ENCODE data around the gene SYNDIG1. TPM values are rescaled to one million over a fixed set of nuclear protein-coding genes. Genes with fewer than 3 reads are reported as not detected.

SYNDIG1 gene
- total RNA-seq, 1 experiment from 2014 or later, result 5.4 TPM

DNA sequence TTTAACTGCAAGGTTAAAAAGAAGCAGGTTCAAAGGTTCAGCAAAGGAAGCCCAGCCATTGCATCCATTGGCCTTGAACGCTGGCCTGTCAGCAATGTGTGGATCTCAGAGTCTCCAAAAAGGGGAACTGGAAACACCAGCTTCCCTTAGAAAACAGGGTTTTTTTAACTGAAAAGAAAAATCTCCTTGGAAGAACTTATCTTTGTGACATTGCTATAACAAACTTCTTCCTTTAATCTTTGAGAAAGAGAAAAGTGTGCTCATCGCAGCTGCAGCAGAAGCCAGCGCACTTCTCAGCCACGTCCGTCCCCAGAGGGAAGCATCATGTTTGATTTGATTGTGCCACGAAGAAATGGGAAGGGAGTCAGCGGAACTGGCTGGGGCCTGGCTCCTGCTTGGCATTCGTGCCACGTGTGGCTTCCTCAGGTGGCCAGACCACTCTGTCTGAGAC lies 215.0 kb downstream of the SYNDIG1 start:
- no peaks in the 10 kb centered on the region for H3K23me2 ChIP-seq (ENCODE audit: insufficient read length, low read depth, low read length, poor library complexity, severe bottlenecking)
- no peak overlapping the region for H3K23ac ChIP-seq (ENCODE audit: insufficient read length, low read depth, low read length)
- H3K4me2 ChIP-seq (ENCODE audit: insufficient read depth, insufficient read length, low read length), result no peak overlapping the region
- no peak overlapping the region for H4K8ac ChIP-seq (replicated peaks; ENCODE audit: insufficient read length, low read depth, low read length)
- Mint-ChIP-seq H3K9me3 (peaks cover 5 to 6% of the 10 kb centered on the region in 2 experiments; a peak in 3 of 5 replicates), H3K4me3 (no peak overlapping the region), H3K27ac (peak overlapping the region in 1 of 3 experiments; percentile 40; a peak in 1 of 7 replicates), H3K36me3 (ENCODE audit: insufficient read depth in 1 of 3, low read depth in 3 of 3) (peaks cover 0 to 4% (median 0%) of the 10 kb centered on the region in 3 experiments; a peak in 2 of 7 replicates), H3K27me3 (ENCODE audit: low read depth) (peaks cover 2% of the 10 kb centered on the region; the same call in 1 of the 2 replicates), H3K4me1 (peaks cover 0 to 7% of the 10 kb centered on the region in 2 experiments; a peak in 1 of 4 replicates)
- H3T11ph ChIP-seq (ENCODE audit: low read length), result no peak overlapping the region
- no peak overlapping the region for H2AFZ ChIP-seq (ENCODE audit: low read length)
- H3K27ac ChIP-seq (ENCODE audit: insufficient read length, low read depth, low read length), result no peak overlapping the region
- no peak overlapping the region for H4K91ac ChIP-seq (ENCODE audit: insufficient read length, low read depth, low read length)
- H3K4ac ChIP-seq (ENCODE audit: low read depth, low read length), result no peak overlapping the region
- H2BK120ac ChIP-seq (ENCODE audit: low read depth, low read length, poor library complexity, severe bottlenecking), result no peak overlapping the region
- WGBS (ENCODE audit: extremely low coverage, insufficient read length, low lambda C conversion rate), result no CpG with 5 or more reads among the region's 9 CpGs
- no peaks in the 10 kb centered on the region for H4K20me1 ChIP-seq (ENCODE audit: control insufficient read depth, insufficient read depth, insufficient read length)
- no peak overlapping the region for H2BK20ac ChIP-seq (ENCODE audit: low read depth, low read length, poor library complexity, severe bottlenecking)
- H2AK5ac ChIP-seq (ENCODE audit: insufficient read length, low read length), result no peak overlapping the region
- no peak overlapping the region for H3K56ac ChIP-seq (ENCODE audit: insufficient read length, low read depth, low read length)
- TF ChIP-seq, protein P1, sequence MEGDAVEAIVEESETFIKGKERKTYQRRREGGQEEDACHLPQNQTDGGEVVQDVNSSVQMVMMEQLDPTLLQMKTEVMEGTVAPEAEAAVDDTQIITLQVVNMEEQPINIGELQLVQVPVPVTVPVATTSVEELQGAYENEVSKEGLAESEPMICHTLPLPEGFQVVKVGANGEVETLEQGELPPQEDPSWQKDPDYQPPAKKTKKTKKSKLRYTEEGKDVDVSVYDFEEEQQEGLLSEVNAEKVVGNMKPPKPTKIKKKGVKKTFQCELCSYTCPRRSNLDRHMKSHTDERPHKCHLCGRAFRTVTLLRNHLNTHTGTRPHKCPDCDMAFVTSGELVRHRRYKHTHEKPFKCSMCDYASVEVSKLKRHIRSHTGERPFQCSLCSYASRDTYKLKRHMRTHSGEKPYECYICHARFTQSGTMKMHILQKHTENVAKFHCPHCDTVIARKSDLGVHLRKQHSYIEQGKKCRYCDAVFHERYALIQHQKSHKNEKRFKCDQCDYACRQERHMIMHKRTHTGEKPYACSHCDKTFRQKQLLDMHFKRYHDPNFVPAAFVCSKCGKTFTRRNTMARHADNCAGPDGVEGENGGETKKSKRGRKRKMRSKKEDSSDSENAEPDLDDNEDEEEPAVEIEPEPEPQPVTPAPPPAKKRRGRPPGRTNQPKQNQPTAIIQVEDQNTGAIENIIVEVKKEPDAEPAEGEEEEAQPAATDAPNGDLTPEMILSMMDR (conservative IDR thresholded peaks at IDR 0.05), result no peak
- no peaks in the 10 kb centered on the region for H3K9me3 ChIP-seq (ENCODE audit: control insufficient read depth, low read depth, low read length)
- H3K79me1 ChIP-seq (ENCODE audit: insufficient read depth, low read depth, low read length, poor library complexity, severe bottlenecking), result no peaks in the 10 kb centered on the region
- H2BK12ac ChIP-seq (ENCODE audit: insufficient read length, low read depth, low read length), result no peak overlapping the region
- no peak for DNase-seq
- H2BK5ac ChIP-seq (ENCODE audit: insufficient read length, low read length), result no peak overlapping the region
- H3K18ac ChIP-seq (ENCODE audit: insufficient read length, low read depth, low read length), result no peak overlapping the region
- no peak overlapping the region for H3K9ac ChIP-seq (ENCODE audit: extremely low read depth, insufficient read length, low read length)
- H3K27me3 ChIP-seq (ENCODE audit: insufficient read depth, low read length), result no peaks in the 10 kb centered on the region
- no peak overlapping the region for H3K14ac ChIP-seq (ENCODE audit: insufficient read depth, low read length)
- no peaks in the 10 kb centered on the region for H3K79me2 ChIP-seq (ENCODE audit: insufficient read depth, low read length)
- H4K5ac ChIP-seq (ENCODE audit: insufficient read length, low read depth, low read length), result no peak overlapping the region
- no peak overlapping the region for H2BK15ac ChIP-seq (ENCODE audit: low read depth, low read length)
- H3K4me1 ChIP-seq (ENCODE audit: insufficient read depth, low read length), result no peaks in the 10 kb centered on the region
